Measurements from ENCODE around the gene C6orf89.

The C6orf89 gene

GRCh38 chr6:36964908-36965307, 79.2 kb downstream of the C6orf89 start:
- H3K4me3 ChIP-seq (ENCODE audit: low read length) = no peak overlapping the region
- H4K20me1 ChIP-seq (ENCODE audit: insufficient read depth, low read length) = no peaks in the 10 kb centered on the region
- H2AFZ ChIP-seq (ENCODE audit: low read depth, low read length) = no peak overlapping the region
- no peak overlapping the region for H3K4me2 ChIP-seq (ENCODE audit: low read length)
- no peak for TF ChIP-seq EZH2phosphoT487 (IDR thresholded peaks at IDR 0.05; ENCODE audit: low read depth)
- TF ChIP-seq CTCF (IDR thresholded peaks at IDR 0.05; ENCODE audit: low read depth, low read length) = no peak
- no peak overlapping the region for H3K9ac ChIP-seq (ENCODE audit: low read length)
- H3K4me1 ChIP-seq (ENCODE audit: low read length) = peaks cover 10% of the 10 kb centered on the region
- no peaks in the 10 kb centered on the region for H3K79me2 ChIP-seq (ENCODE audit: low read length)
- no peaks in the 10 kb centered on the region for H3K27me3 ChIP-seq (ENCODE audit: low read depth, low read length)
- H3K36me3 ChIP-seq (replicated peaks; ENCODE audit: low read depth, low read length) = peaks cover 30% of the 10 kb centered on the region
- H3K9me3 ChIP-seq (ENCODE audit: insufficient read depth, low read length) = no peaks in the 10 kb centered on the region
- H3K27ac ChIP-seq (ENCODE audit: low read length) = no peak overlapping the region

GRCh38 chr6:36967301-36967700, 81.5 kb downstream of the C6orf89 start:
- H3K4me1 ChIP-seq (ENCODE audit: low read length) = peaks cover 10% of the 10 kb centered on the region
- H3K9ac ChIP-seq (ENCODE audit: low read length) = no peak overlapping the region
- no peak overlapping the region for H2AFZ ChIP-seq (ENCODE audit: low read depth, low read length)
- H3K79me2 ChIP-seq (ENCODE audit: low read length) = no peaks in the 10 kb centered on the region
- H3K36me3 ChIP-seq (replicated peaks; ENCODE audit: low read depth, low read length) = peaks cover 53% of the 10 kb centered on the region
- no peak overlapping the region for H3K4me2 ChIP-seq (ENCODE audit: low read length)
- H3K27ac ChIP-seq (ENCODE audit: low read length) = no peak overlapping the region
- no peaks in the 10 kb centered on the region for H4K20me1 ChIP-seq (ENCODE audit: insufficient read depth, low read length)
- H3K4me3 ChIP-seq (ENCODE audit: low read length) = no peak overlapping the region
- no peaks in the 10 kb centered on the region for H3K27me3 ChIP-seq (ENCODE audit: low read depth, low read length)
- no peak for TF ChIP-seq CTCF (IDR thresholded peaks at IDR 0.05; ENCODE audit: low read depth, low read length)
- TF ChIP-seq EZH2phosphoT487 (IDR thresholded peaks at IDR 0.05; ENCODE audit: low read depth) = no peak
- no peaks in the 10 kb centered on the region for H3K9me3 ChIP-seq (ENCODE audit: insufficient read depth, low read length)

GRCh38 chr6:36967757-36968156, 82.0 kb downstream of the C6orf89 start:
- Histone ChIP-seq H3K36me3 (replicated peaks; ENCODE audit: low read depth, low read length) (peaks cover 58% of the 10 kb centered on the region), H3K4me2 (ENCODE audit: low read length) (no peak overlapping the region), H4K20me1 (ENCODE audit: insufficient read depth, low read length) (no peaks in the 10 kb centered on the region), H2AFZ (ENCODE audit: low read depth, low read length) (no peak overlapping the region), H3K4me3 (ENCODE audit: low read length) (no peak overlapping the region), H3K79me2 (ENCODE audit: low read length) (no peaks in the 10 kb centered on the region), H3K4me1 (ENCODE audit: low read length) (peaks cover 8% of the 10 kb centered on the region), H3K9ac (ENCODE audit: low read length) (no peak overlapping the region), H3K27ac (ENCODE audit: low read length) (no peak overlapping the region), H3K9me3 (ENCODE audit: insufficient read depth, low read length) (no peaks in the 10 kb centered on the region), H3K27me3 (ENCODE audit: low read depth, low read length) (no peaks in the 10 kb centered on the region)
- TF ChIP-seq CTCF (IDR thresholded peaks at IDR 0.05; ENCODE audit: low read depth, low read length) (no peak), EZH2phosphoT487 (IDR thresholded peaks at IDR 0.05; ENCODE audit: low read depth) (no peak)

GRCh38 chr6:36968266-36968977, 82.7 kb downstream of the C6orf89 start:
- H3K36me3 ChIP-seq (replicated peaks; ENCODE audit: low read depth, low read length) = peaks cover 64% of the 10 kb centered on the region

More at GRCh38 chr6:36968266-36968977, 82.7 kb downstream of the C6orf89 start:
- TF ChIP-seq CTCF (IDR thresholded peaks at IDR 0.05; ENCODE audit: low read depth, low read length) = no peak
- TF ChIP-seq EZH2phosphoT487 (IDR thresholded peaks at IDR 0.05; ENCODE audit: low read depth) = no peak
- Histone ChIP-seq H2AFZ (ENCODE audit: low read depth, low read length) (no peak overlapping the region), H3K4me1 (ENCODE audit: low read length) (peaks cover 2% of the 10 kb centered on the region), H3K9ac (ENCODE audit: low read length) (no peak overlapping the region), H3K27ac (ENCODE audit: low read length) (no peak overlapping the region), H3K9me3 (ENCODE audit: insufficient read depth, low read length) (no peaks in the 10 kb centered on the region), H3K79me2 (ENCODE audit: low read length) (no peaks in the 10 kb centered on the region), H3K27me3 (ENCODE audit: low read depth, low read length) (no peaks in the 10 kb centered on the region), H3K4me2 (ENCODE audit: low read length) (no peak overlapping the region), H4K20me1 (ENCODE audit: insufficient read depth, low read length) (no peaks in the 10 kb centered on the region), H3K4me3 (ENCODE audit: low read length) (no peak overlapping the region)

Measured in OCI-LY3 (cell line).